ENCODE measurements around the gene AUTS2. TPM values are rescaled to one million over a fixed set of nuclear protein-coding genes. Genes with fewer than 3 reads are reported as not detected.

AUTS2 gene
- total RNA-seq, 1 experiment from 2014 or later = 256 TPM

DNA sequence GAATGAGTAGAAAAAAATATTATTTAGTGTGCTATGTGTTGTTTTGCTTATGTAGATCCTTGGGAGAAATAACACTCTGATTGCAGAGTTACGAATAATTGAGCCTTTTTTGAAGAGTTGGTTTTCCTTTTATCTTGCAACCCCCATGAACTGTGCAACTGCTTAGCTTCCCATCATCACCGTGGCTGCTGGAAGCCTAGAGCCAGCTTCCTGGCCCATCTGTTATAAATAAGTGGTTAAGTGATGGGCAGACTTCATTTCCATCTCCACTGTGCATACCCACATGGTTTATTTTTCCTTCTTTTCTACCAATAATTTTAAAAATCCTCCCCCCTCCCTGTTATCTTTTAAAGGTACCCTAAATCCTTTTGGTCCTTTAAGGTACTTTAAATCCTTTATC is 978.8 kb downstream of the AUTS2 start:
- Histone ChIP-seq H3K23ac (ENCODE audit: insufficient read length, low read depth, low read length) (no peak overlapping the region), H3K27ac (ENCODE audit: insufficient read length, low read depth, low read length) (no peak overlapping the region), H3K79me2 (ENCODE audit: insufficient read depth, low read length) (no peaks in the 10 kb centered on the region; the same call in 1 of the 2 replicates), H3K9me3 (ENCODE audit: control insufficient read depth, low read depth, low read length) (no peaks in the 10 kb centered on the region), H2BK20ac (ENCODE audit: low read depth, low read length, poor library complexity, severe bottlenecking) (no peak overlapping the region), H3K14ac (ENCODE audit: insufficient read depth, low read length) (no peak overlapping the region), H3K9ac (ENCODE audit: extremely low read depth, insufficient read length, low read length) (no peak overlapping the region), H4K20me1 (ENCODE audit: control insufficient read depth, insufficient read depth, insufficient read length) (no peaks in the 10 kb centered on the region), H2AFZ (ENCODE audit: low read length) (no peak overlapping the region), H3K4ac (ENCODE audit: low read depth, low read length) (no peak overlapping the region), H2BK5ac (ENCODE audit: insufficient read length, low read length) (no peak overlapping the region), H3K4me1 (ENCODE audit: insufficient read depth, low read length) (peaks cover under 1% of the 10 kb centered on the region; the same call in 1 of the 2 replicates), H2BK120ac (ENCODE audit: low read depth, low read length, poor library complexity, severe bottlenecking) (no peak overlapping the region), H2BK15ac (ENCODE audit: low read depth, low read length) (no peak overlapping the region), H3K23me2 (ENCODE audit: insufficient read length, low read depth, low read length, poor library complexity, severe bottlenecking) (no peaks in the 10 kb centered on the region), H3K56ac (ENCODE audit: insufficient read length, low read depth, low read length) (no peak overlapping the region), H3K79me1 (ENCODE audit: insufficient read depth, low read depth, low read length, poor library complexity, severe bottlenecking) (no peaks in the 10 kb centered on the region), H4K8ac (replicated peaks; ENCODE audit: insufficient read length, low read depth, low read length) (no peak overlapping the region), H2AK5ac (ENCODE audit: insufficient read length, low read length) (no peak overlapping the region), H2BK12ac (ENCODE audit: insufficient read length, low read depth, low read length) (no peak overlapping the region), H3T11ph (ENCODE audit: low read length) (no peak overlapping the region), H3K18ac (ENCODE audit: insufficient read length, low read depth, low read length) (no peak overlapping the region), H4K5ac (ENCODE audit: insufficient read length, low read depth, low read length) (no peak overlapping the region), H3K27me3 (ENCODE audit: insufficient read depth, low read length) (no peaks in the 10 kb centered on the region), H3K4me2 (ENCODE audit: insufficient read depth, insufficient read length, low read length) (no peak overlapping the region), H4K91ac (ENCODE audit: insufficient read length, low read depth, low read length) (no peak overlapping the region)
- no peak for DNase-seq
- peaks cover 11% of the 10 kb centered on the region for H3K27me3 Mint-ChIP-seq (ENCODE audit: low read depth)
- TF ChIP-seq, protein P1, sequence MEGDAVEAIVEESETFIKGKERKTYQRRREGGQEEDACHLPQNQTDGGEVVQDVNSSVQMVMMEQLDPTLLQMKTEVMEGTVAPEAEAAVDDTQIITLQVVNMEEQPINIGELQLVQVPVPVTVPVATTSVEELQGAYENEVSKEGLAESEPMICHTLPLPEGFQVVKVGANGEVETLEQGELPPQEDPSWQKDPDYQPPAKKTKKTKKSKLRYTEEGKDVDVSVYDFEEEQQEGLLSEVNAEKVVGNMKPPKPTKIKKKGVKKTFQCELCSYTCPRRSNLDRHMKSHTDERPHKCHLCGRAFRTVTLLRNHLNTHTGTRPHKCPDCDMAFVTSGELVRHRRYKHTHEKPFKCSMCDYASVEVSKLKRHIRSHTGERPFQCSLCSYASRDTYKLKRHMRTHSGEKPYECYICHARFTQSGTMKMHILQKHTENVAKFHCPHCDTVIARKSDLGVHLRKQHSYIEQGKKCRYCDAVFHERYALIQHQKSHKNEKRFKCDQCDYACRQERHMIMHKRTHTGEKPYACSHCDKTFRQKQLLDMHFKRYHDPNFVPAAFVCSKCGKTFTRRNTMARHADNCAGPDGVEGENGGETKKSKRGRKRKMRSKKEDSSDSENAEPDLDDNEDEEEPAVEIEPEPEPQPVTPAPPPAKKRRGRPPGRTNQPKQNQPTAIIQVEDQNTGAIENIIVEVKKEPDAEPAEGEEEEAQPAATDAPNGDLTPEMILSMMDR (conservative IDR thresholded peaks at IDR 0.05) = no peak
- H3K4me1 Mint-ChIP-seq = peaks cover 21 to 32% of the 10 kb centered on the region in 2 experiments
- H3K9me3 Mint-ChIP-seq = peaks cover 0 to 5% of the 10 kb centered on the region in 2 experiments; a peak in 1 of 5 replicates
- H3K27ac Mint-ChIP-seq = no peak overlapping the region
- H3K4me3 Mint-ChIP-seq = no peak overlapping the region
- H3K36me3 Mint-ChIP-seq (ENCODE audit: insufficient read depth in 1 of 3, low read depth in 3 of 3) = no peaks in the 10 kb centered on the region
- no CpG with 5 or more reads among the region's 2 CpGs for WGBS (ENCODE audit: extremely low coverage, insufficient read length, low lambda C conversion rate)

Measured in H9 (cell line).